Naive thymus-derived CD4-positive, alpha-beta T cell (primary cell): ENCODE data around the gene BAIAP2. TPM values are rescaled to one million over a fixed set of nuclear protein-coding genes. Genes with fewer than 3 reads are reported as not detected.
A peak's percentile ranks its signal among the peaks of the same experiment; 100 is the strongest.

Experiments used
- ATAC-seq: fragments of 150-1000 bp; cut with Tn5 transposase; 2 replicates; pipeline ENCODE4 v1.10.0; 2021; ENCODE audit warnings: mild to moderate bottlenecking, moderate library complexity
- CTCF ChIA-PET: fragments of 350-600 bp; sonication (Branson Sonifier 250); formaldehyde crosslinking; loops from one replicate; lab custom pipeline; 2021; ENCODE audit warnings: antibody characterized with exemption; lab: Charles Lee
- POLR2A ChIA-PET: fragments of 350-600 bp; sonication (Branson Sonifier 250); formaldehyde crosslinking; loops from one replicate; lab custom pipeline; 2021; ENCODE audit warnings: antibody characterized with exemption, inconsistent platforms; lab: Charles Lee
- DNase-seq, 9 donors: peaks; one replicate each; pipeline versions ENCODE4 v3.0.0 to v3.0.0-alpha.2; 2020 to 2022; ENCODE audit warnings: mixed read lengths in 1 of 9
- H3K27ac ChIP-seq: one replicate; pipeline ENCODE4 v1.7.0; 2013; ENCODE audit warnings: mild to moderate bottlenecking, low read depth, low read length, moderate library complexity
- H3K27me3 ChIP-seq, 2 donors: one replicate each; pipeline ENCODE4 v1.7.0; 2013; ENCODE audit warnings: low read length in 2 of 2, mild to moderate bottlenecking in 2 of 2, moderate library complexity in 2 of 2; ENCODE audit not compliant: control insufficient read depth in 2 of 2, insufficient read depth in 2 of 2
- H3K36me3 ChIP-seq, 3 experiments: 1 replicate in 2 of 3; 2 replicates in 1 of 3; pipeline ENCODE4 v1.7.0; 2013; ENCODE audit warnings: low read length in 3 of 3, mild to moderate bottlenecking in 3 of 3, moderate library complexity in 1 of 3; ENCODE audit not compliant: insufficient read depth in 3 of 3, control insufficient read depth in 2 of 3
- H3K4me1 ChIP-seq, 2 donors: one replicate each; pipeline ENCODE4 v1.7.0; 2013; ENCODE audit warnings: low read length in 2 of 2, mild to moderate bottlenecking in 2 of 2, moderate library complexity in 1 of 2; ENCODE audit not compliant: control insufficient read depth in 2 of 2, insufficient read depth in 2 of 2
- H3K4me3 ChIP-seq: 2 replicates; pipeline ENCODE4 v1.7.0; 2013; ENCODE audit warnings: mild to moderate bottlenecking, low read length
- H3K9me3 ChIP-seq, 3 experiments: 1 replicate in 2 of 3; 2 replicates in 1 of 3; pipeline ENCODE4 v1.7.0; 2013; ENCODE audit warnings: low read length in 3 of 3; ENCODE audit not compliant: control insufficient read depth in 2 of 3
- H3K27ac Mint-ChIP-seq, 9 donors: one replicate each; pipeline ENCODE4 v1.8.0; 2020 to 2022; ENCODE audit warnings: mixed read lengths in 9 of 9, mild to moderate bottlenecking in 8 of 9, moderate library complexity in 5 of 9, inconsistent platforms in 2 of 9
- H3K27me3 Mint-ChIP-seq, 5 donors: one replicate each; pipeline ENCODE4 v1.8.0; 2021 to 2022; ENCODE audit warnings: mixed read lengths in 5 of 5, mild to moderate bottlenecking in 1 of 5
- H3K36me3 Mint-ChIP-seq, 5 donors: one replicate each; pipeline ENCODE4 v1.8.0; 2020 to 2022; ENCODE audit warnings: mixed read lengths in 5 of 5, mild to moderate bottlenecking in 3 of 5, inconsistent platforms in 1 of 5
- H3K4me1 Mint-ChIP-seq, 7 donors: one replicate each; pipeline ENCODE4 v1.8.0; 2020 to 2022; ENCODE audit warnings: mixed read lengths in 7 of 7, mild to moderate bottlenecking in 3 of 7, inconsistent platforms in 1 of 7
- H3K4me3 Mint-ChIP-seq, 10 donors: one replicate each; pipeline ENCODE4 v1.8.0; 2020 to 2022; ENCODE audit warnings: mild to moderate bottlenecking in 10 of 10, mixed read lengths in 10 of 10, moderate library complexity in 6 of 10, inconsistent platforms in 2 of 10
- H3K9me3 Mint-ChIP-seq, 11 donors: one replicate each; pipeline ENCODE4 v1.8.0; 2020 to 2022; ENCODE audit warnings: mixed read lengths in 11 of 11, mild to moderate bottlenecking in 4 of 11, inconsistent platforms in 1 of 11, moderate library complexity in 1 of 11
- intact Hi-C, 2 donors: fragments of 100-400 bp; cut with micrococcal nuclease; formaldehyde crosslinking; loops; one replicate each; pipeline ENCODE4 v1.15.1; 2023
- polyA plus RNA-seq, 2 donors: library from polyadenylated mRNA; unstranded; fragments of 300-500 nt; fragmentation: Illumina TruSeq; gene quantifications; one replicate each; pipeline ENCODE4 v1.2.3, GENCODE V29; 2021
- total RNA-seq, 6 experiments: library from RNA in 5 of 6; stranded (reverse) in 5 of 6; gene quantifications; 1 replicate in 5 of 6; 2 replicates in 1 of 6; pipeline ENCODE4 v1.2.3 and lab custom pipeline; 2021 to 2026

BAIAP2 gene
- total and polyA plus RNA-seq, 7 experiments from 2014 or later = 3.2 to 13.7 (median 7.4) TPM

DNA sequence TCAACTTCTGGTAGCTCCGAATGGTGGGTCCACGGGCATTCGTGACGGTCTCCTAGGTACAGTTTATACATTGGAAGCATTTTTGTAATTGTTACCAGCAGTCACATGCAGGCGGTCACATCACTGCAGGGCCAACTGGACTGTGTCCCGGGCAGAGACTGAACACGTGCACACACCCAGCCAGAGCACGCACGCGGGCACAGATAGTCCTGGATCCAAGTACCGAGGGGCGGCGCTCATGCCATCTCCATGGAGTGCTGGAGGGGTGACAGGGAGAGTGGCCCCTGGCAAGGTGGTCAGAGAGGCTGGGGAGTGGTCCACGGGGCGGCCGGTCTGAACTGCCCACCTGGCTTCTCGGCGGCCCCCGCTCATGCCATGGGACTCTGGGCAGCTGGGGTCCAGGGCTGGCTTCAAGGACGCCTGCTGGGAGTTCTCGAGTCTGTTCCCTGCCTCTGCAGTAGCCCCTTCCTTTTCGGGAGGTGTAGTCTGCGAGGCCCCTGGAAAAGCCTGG is 34.2 kb downstream of the BAIAP2 start:
- no peaks in the 10 kb centered on the region for H3K4me1 ChIP-seq
- Mint-ChIP-seq H3K27ac (no peak overlapping the region), H3K9me3 (no peaks in the 10 kb centered on the region), H3K4me1 (peaks cover 0 to 4% (median 0%) of the 10 kb centered on the region in 7 donors), H3K27me3 (no peaks in the 10 kb centered on the region), H3K36me3 (no peaks in the 10 kb centered on the region), H3K4me3 (no peak overlapping the region)
- POLR2A ChIA-PET = interaction anchor here (0.5 kb wide), 1 partner anchor 205 kb away, joined by 3 read pairs; no protein-coding TSS in a partner anchor
- H3K4me3 ChIP-seq = no peak overlapping the region
- no peaks in the 10 kb centered on the region for H3K9me3 ChIP-seq
- intact Hi-C loops = no loop called here
- CTCF ChIA-PET = no interaction called here
- ATAC-seq (no peak), DNase-seq (no peak)
- no peaks in the 10 kb centered on the region for H3K27me3 ChIP-seq
- H3K27ac ChIP-seq = no peak overlapping the region
- H3K36me3 ChIP-seq = no peaks in the 10 kb centered on the region

DNA sequence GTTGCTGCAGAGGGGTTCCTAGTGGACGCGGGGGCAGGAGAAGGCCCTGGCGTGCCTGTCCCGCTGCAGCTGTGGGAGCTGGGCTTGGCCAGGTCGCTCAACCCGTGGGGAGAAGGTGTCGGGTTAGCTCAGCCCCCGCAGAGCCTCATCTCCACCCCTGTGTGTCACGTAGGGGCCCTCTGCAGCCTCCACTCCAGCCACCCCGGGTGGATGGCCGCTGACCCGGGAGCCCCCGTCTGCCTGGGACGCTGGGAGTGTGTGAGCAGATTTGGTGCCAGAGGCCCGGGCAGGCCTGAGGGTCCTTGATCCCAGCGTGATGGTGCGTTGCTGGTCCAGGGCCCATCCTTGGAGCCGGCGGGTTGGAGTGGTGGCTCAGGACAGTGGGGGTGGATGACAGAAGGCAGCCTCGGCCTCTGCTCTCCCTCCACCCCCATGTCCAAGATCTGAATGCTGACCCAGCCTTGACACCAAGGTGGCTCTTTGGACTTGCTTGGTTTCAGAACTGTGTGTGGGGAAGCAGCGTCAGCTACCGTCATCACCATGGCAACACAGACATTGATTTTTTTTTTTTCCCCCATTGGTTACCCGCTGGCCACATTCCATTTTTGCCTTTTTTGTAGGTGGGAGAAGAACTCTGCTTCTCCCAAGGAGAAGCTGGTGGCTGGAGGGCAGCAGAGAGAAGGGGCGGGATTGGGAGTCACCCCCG is 35.7 kb downstream of the BAIAP2 start:
- no peaks in the 10 kb centered on the region for H3K27me3 ChIP-seq
- intact Hi-C loops = no loop called here
- no peak overlapping the region for H3K27ac Mint-ChIP-seq
- ATAC-seq (no peak), DNase-seq (no peak)
- no peaks in the 10 kb centered on the region for H3K9me3 ChIP-seq
- POLR2A ChIA-PET = no interaction called here
- H3K4me3 Mint-ChIP-seq = no peak overlapping the region
- CTCF ChIA-PET = no interaction called here
- H3K4me1 Mint-ChIP-seq = peaks cover 0 to 4% (median 0%) of the 10 kb centered on the region in 7 donors
- H3K4me1 ChIP-seq = no peaks in the 10 kb centered on the region
- no peaks in the 10 kb centered on the region for H3K9me3 Mint-ChIP-seq
- H3K36me3 Mint-ChIP-seq = no peaks in the 10 kb centered on the region
- no peak overlapping the region for H3K27ac ChIP-seq
- H3K27me3 Mint-ChIP-seq = no peaks in the 10 kb centered on the region
- H3K36me3 ChIP-seq = no peaks in the 10 kb centered on the region
- no peak overlapping the region for H3K4me3 ChIP-seq

DNA sequence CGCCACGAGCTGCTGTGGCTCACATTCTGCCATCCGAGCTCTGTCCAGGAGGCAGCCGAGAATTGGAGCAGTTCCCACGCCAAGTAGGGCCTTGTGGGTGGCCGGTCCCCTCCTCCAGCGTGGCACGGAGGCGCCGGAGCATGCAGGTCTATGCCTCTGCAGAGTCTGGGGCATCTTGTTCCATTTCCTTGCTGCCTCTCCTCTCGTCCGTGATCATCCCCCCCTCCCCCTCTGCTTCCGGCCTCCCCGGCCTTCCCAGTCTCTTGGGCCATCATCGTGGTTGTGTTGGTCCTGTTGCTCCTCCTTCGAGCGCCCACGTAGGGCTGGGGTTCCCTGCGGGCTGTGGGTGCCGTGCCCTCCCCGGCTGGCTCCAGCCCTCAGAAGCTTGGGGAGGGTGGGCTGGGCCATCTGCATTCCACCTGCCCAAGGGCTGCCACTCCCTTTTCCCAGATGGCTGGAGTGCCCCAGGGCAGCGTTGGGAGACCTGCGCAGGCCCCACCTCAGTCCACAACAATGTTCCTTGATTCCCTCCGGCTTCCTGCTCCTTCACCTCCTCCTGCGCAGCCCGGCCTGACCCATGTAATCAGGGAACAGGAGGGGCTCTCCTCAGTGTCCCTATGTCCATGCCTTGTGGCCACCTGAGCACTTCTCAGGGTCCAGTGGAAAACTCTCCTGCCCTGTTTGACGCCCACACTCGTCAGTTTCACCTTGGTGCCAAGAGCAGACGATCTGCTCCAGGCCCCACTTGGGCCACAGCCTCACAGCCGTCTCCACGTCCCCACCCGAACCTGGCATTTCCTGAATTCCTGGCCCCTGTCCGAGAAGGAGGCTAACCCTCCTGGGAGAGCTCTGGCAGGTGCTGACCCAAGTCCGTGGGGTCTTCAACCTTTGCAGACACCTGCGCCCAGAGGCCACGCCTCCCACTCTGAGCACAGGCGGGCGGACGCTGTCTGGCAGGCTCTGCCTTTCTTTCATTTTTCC is 37.1 kb downstream of the BAIAP2 start:
- H3K27me3 Mint-ChIP-seq = no peaks in the 10 kb centered on the region
- H3K27ac ChIP-seq = no peak overlapping the region
- no peak overlapping the region for H3K4me3 ChIP-seq
- DNase-seq = no peak
- no peaks in the 10 kb centered on the region for H3K36me3 Mint-ChIP-seq
- no peak overlapping the region for H3K27ac Mint-ChIP-seq
- ChIA-PET CTCF (no interaction called here), POLR2A (no interaction called here)
- H3K9me3 Mint-ChIP-seq = no peaks in the 10 kb centered on the region
- intact Hi-C loops = no loop called here
- H3K4me3 Mint-ChIP-seq = no peak overlapping the region
- H3K9me3 ChIP-seq = no peaks in the 10 kb centered on the region
- H3K36me3 ChIP-seq = no peaks in the 10 kb centered on the region
- ATAC-seq = no peak
- no peaks in the 10 kb centered on the region for H3K27me3 ChIP-seq
- no peaks in the 10 kb centered on the region for H3K4me1 ChIP-seq
- peaks cover 0 to 4% (median 0%) of the 10 kb centered on the region in 7 donors for H3K4me1 Mint-ChIP-seq

DNA sequence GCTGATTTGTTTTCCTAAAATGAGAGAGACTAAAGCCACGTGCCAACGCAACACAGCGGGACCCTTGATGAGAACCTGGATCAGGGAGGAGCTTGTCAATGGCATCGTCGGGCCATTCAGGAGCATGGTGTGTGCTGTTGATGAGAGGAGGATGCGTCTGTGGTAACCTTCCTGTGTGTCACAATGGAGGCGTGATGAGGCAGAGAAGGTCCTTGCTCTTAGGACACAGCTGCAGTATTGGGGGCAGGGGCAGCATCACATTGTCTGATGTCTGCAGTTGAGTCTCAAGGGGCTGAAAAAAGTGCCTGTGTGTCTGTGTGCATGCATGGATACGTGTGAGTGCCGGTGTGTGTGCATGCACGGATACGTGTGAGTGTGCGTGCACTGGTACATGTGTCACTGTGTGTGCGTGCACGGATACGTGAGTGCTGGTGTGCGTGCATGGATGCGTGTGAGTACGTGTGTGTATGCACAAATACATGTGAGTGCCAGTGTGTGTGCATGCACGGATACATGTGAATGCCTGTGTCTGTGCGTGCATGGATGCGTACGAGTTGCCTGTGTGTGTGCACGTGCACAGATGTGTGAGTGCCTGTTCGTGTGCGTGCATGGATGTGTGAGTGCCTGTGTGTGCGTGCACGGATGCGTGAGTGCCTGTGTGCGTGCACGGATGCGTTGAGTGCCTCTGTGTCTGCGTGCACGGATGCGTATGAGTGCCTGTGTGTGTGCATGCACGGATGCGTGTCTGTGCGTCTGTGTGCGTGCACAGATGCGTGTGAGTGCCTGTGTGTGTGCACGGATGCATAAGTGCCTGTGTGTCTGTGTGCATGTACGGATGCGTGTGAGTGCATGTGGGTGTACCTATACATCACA is 39.3 kb downstream of the BAIAP2 start:
- H3K9me3 Mint-ChIP-seq = no peaks in the 10 kb centered on the region
- DNase-seq = no peak

DNA sequence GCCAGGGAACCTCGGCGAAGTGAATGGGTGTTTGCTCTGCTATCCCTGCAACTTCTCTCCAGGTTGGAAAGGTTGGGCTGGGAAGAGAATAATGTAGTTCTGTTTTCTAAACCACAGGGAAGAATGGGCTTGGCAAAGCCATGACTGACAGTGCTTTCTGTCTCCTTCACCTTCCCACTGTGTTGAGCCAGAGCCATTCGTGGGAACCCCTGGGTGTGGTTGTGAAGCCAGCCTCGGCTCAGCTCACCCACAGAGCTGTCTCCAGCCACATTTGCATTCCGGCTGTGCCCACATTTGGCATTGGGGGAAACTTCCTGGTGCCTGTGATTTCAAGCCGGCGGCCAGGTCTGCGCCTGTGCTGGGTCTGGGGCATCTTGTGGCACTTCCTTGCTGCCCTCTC is 39.9 kb downstream of the BAIAP2 start:
- no peaks in the 10 kb centered on the region for H3K36me3 Mint-ChIP-seq
- no peak overlapping the region for H3K4me3 Mint-ChIP-seq
- no peak overlapping the region for H3K27ac ChIP-seq
- ChIA-PET CTCF (no interaction called here), POLR2A (no interaction called here)
- no peaks in the 10 kb centered on the region for H3K9me3 Mint-ChIP-seq
- ATAC-seq (no peak), DNase-seq (no peak)
- no peaks in the 10 kb centered on the region for H3K27me3 Mint-ChIP-seq
- no peaks in the 10 kb centered on the region for H3K9me3 ChIP-seq
- intact Hi-C loops = no loop called here
- no peaks in the 10 kb centered on the region for H3K4me1 ChIP-seq
- no peak overlapping the region for H3K4me3 ChIP-seq
- peaks cover 0 to 4% (median 0%) of the 10 kb centered on the region in 7 donors for H3K4me1 Mint-ChIP-seq
- no peaks in the 10 kb centered on the region for H3K27me3 ChIP-seq
- H3K36me3 ChIP-seq = no peaks in the 10 kb centered on the region
- no peak overlapping the region for H3K27ac Mint-ChIP-seq

More for the DNA sequence above, 39.3 kb downstream of the BAIAP2 start:
- no peaks in the 10 kb centered on the region for H3K36me3 ChIP-seq
- no peak overlapping the region for H3K27ac ChIP-seq
- ATAC-seq = no peak
- Mint-ChIP-seq H3K4me1 (peaks cover 0 to 4% (median 0%) of the 10 kb centered on the region in 7 donors), H3K27me3 (no peaks in the 10 kb centered on the region), H3K27ac (peak overlapping the region in 2 of 9 donors; percentile 28 to 79), H3K4me3 (no peak overlapping the region), H3K36me3 (no peaks in the 10 kb centered on the region)
- H3K9me3 ChIP-seq = no peaks in the 10 kb centered on the region
- intact Hi-C loops = no loop called here
- POLR2A ChIA-PET = no interaction called here
- CTCF ChIA-PET = no interaction called here
- no peaks in the 10 kb centered on the region for H3K4me1 ChIP-seq
- H3K27me3 ChIP-seq = no peaks in the 10 kb centered on the region
- no peak overlapping the region for H3K4me3 ChIP-seq

DNA sequence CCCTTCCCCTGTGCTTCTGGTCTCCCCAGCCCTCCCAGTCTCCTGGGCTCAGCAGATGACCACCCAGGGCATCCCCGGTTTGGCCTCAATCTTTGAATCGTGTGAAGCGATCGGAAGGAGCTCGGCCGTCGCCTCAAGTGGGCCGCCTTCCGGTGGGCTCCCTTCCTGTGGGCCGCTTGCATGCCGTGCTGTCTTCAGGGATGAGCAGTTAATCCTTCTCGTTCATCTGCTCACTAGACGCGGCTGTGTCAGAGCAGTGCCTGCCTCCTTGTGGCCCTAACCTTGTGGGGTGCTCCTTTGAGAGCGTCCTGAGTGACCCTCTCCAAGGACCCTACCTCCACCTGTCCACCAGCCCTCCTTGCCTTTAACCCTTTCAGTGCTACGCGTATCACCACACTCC is 40.4 kb downstream of the BAIAP2 start:
- H3K36me3 ChIP-seq = no peaks in the 10 kb centered on the region
- peaks cover 0 to 4% (median 0%) of the 10 kb centered on the region in 7 donors for H3K4me1 Mint-ChIP-seq
- intact Hi-C loops = no loop called here
- POLR2A ChIA-PET = no interaction called here
- no peak overlapping the region for H3K4me3 Mint-ChIP-seq
- no peak overlapping the region for H3K27ac Mint-ChIP-seq
- ATAC-seq = no peak
- no peaks in the 10 kb centered on the region for H3K9me3 ChIP-seq
- H3K36me3 Mint-ChIP-seq = no peaks in the 10 kb centered on the region
- H3K27ac ChIP-seq = no peak overlapping the region
- H3K4me1 ChIP-seq = no peaks in the 10 kb centered on the region
- H3K9me3 Mint-ChIP-seq = no peaks in the 10 kb centered on the region
- no peaks in the 10 kb centered on the region for H3K27me3 Mint-ChIP-seq
- no peak overlapping the region for H3K4me3 ChIP-seq
- no peaks in the 10 kb centered on the region for H3K27me3 ChIP-seq
- DNase-seq = no peak
- CTCF ChIA-PET = no interaction called here
